ENCODE results near the gene KRTAP2-1. TPM values are rescaled to one million over a fixed set of nuclear protein-coding genes. Genes with fewer than 3 reads are reported as not detected.
"Not testable (repeated sequence)": the region's sequence is repeated elsewhere in the genome, so short reads cannot be mapped to it uniquely, and the experiment has no call there.

KRTAP2-1 gene
- total and polyA plus RNA-seq, 2 experiments from 2014 or later, result not detected

DNA sequence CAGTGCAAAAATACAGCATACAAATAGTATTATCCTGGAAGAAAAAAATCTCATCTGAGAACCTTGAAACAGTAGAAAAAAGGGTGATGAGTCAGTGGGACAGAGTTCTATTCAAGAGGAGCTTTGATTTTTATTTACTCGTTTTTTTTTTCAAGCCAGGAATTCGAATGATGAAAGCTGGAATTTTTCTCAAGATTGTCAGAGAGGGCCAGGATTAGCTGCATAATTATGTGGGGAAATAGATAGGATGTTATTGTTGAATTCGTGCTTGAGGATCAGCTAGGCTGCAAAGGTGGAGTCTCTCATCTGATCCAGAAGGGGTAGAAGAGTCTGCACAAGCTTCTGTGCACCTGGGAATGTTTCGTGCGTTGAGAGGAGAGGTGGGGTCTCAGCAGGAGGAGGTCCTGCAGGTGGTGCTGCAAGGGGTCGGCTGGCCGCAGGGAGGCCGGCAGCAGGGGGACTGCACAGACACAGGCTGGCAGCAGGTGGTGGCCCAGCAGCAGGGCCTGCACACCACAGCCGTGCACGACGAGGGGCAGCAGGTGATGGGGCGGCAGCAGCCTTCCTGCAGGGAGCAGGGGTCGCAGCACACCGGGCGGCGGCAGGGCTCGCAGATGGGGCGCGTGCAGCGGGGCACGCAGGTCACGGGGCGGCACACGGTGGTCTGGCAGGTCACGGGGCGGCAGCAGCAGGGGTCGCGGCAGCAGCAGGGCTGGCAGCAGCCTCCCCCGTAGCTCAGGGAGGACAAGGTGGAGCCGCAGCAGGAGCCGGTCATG lies 12.3 kb upstream of the KRTAP2-1 start:
- DNase-seq (ENCODE audit: low spot score), result peak; percentile 12
- H3K27ac Mint-ChIP-seq; H3F3A ChIP-seq (replicated peaks; ENCODE audit: low read depth); H4K20me1 ChIP-seq (replicated peaks; ENCODE audit: insufficient read depth); H3K4me3 ChIP-seq; H3K4me1 Mint-ChIP-seq; H3K27me3 ChIP-seq (ENCODE audit: insufficient read depth); H3K36me3 ChIP-seq (ENCODE audit: insufficient read depth); H3K79me2 ChIP-seq (replicated peaks; ENCODE audit: insufficient read depth); H3K9me2 ChIP-seq (ENCODE audit: insufficient read depth); H3K4me1 ChIP-seq (ENCODE audit: insufficient read depth); H3K4me2 ChIP-seq; H3K27ac ChIP-seq (ENCODE audit: low read depth); H3K9me3 Mint-ChIP-seq; H3K36me3 Mint-ChIP-seq (ENCODE audit: low read depth); H3K4me3 Mint-ChIP-seq; H3K27me3 Mint-ChIP-seq (ENCODE audit: insufficient read depth, low read depth, poor library complexity): not testable (repeated sequence)
- TF ChIP-seq, protein P1, sequence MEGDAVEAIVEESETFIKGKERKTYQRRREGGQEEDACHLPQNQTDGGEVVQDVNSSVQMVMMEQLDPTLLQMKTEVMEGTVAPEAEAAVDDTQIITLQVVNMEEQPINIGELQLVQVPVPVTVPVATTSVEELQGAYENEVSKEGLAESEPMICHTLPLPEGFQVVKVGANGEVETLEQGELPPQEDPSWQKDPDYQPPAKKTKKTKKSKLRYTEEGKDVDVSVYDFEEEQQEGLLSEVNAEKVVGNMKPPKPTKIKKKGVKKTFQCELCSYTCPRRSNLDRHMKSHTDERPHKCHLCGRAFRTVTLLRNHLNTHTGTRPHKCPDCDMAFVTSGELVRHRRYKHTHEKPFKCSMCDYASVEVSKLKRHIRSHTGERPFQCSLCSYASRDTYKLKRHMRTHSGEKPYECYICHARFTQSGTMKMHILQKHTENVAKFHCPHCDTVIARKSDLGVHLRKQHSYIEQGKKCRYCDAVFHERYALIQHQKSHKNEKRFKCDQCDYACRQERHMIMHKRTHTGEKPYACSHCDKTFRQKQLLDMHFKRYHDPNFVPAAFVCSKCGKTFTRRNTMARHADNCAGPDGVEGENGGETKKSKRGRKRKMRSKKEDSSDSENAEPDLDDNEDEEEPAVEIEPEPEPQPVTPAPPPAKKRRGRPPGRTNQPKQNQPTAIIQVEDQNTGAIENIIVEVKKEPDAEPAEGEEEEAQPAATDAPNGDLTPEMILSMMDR (conservative IDR thresholded peaks at IDR 0.05; ENCODE audit: low read depth in 2 of 2), result 0 out of 4 replicates have a peak, but pooled peaks of 1 of the 2 experiments have one; percentile 4
- peak; percentile 69 for ATAC-seq
- 0 out of 2 replicates have a peak overlapping the region, but pooled peaks have one; percentile 69 for H2AFZ ChIP-seq

DNA sequence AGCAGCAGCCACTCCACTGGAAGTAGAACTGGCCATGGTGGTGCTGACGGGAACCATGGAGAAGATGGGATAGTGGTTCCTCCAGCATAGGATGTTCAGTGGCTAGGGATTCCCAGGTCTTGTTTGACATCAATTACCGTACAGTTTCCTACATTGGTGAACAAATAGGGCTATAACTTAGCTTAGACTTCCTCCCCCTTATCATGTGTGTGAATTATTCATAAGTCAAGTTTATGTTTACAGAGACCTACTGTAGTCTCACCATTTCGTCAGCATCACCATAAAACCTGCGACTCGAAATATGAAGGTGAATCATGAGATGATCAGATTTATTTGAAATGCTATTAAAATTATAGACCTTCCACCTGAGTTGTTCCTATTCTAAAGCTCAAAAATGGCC lies 11.6 kb upstream of the KRTAP2-1 start:
- H3K27ac Mint-ChIP-seq, result no peak overlapping the region
- H3K4me2 ChIP-seq, result no peak overlapping the region
- TF ChIP-seq EZH2 (IDR thresholded peaks at IDR 0.05; ENCODE audit: low read depth, unreplicated experiment) (no peak), ZNF331 (CRISPR knock-in tag; IDR thresholded peaks at IDR 0.05; ENCODE audit: low read depth) (no peak), JUNB (IDR thresholded peaks at IDR 0.05; ENCODE audit: unreplicated experiment) (no peak), NANOG (IDR thresholded peaks at IDR 0.05; ENCODE audit: borderline replicate concordance) (no peak), STAT1 (IDR thresholded peaks at IDR 0.05; ENCODE audit: unreplicated experiment) (no peak), CREB1 (CRISPR knock-in tag; IDR thresholded peaks at IDR 0.05; ENCODE audit: low read depth) (no peak)
- TF ChIP-seq, protein P2, sequence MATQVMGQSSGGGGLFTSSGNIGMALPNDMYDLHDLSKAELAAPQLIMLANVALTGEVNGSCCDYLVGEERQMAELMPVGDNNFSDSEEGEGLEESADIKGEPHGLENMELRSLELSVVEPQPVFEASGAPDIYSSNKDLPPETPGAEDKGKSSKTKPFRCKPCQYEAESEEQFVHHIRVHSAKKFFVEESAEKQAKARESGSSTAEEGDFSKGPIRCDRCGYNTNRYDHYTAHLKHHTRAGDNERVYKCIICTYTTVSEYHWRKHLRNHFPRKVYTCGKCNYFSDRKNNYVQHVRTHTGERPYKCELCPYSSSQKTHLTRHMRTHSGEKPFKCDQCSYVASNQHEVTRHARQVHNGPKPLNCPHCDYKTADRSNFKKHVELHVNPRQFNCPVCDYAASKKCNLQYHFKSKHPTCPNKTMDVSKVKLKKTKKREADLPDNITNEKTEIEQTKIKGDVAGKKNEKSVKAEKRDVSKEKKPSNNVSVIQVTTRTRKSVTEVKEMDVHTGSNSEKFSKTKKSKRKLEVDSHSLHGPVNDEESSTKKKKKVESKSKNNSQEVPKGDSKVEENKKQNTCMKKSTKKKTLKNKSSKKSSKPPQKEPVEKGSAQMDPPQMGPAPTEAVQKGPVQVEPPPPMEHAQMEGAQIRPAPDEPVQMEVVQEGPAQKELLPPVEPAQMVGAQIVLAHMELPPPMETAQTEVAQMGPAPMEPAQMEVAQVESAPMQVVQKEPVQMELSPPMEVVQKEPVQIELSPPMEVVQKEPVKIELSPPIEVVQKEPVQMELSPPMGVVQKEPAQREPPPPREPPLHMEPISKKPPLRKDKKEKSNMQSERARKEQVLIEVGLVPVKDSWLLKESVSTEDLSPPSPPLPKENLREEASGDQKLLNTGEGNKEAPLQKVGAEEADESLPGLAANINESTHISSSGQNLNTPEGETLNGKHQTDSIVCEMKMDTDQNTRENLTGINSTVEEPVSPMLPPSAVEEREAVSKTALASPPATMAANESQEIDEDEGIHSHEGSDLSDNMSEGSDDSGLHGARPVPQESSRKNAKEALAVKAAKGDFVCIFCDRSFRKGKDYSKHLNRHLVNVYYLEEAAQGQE (IDR thresholded peaks at IDR 0.05; ENCODE audit: unreplicated experiment), result no peak
- TF ChIP-seq, protein P3, sequence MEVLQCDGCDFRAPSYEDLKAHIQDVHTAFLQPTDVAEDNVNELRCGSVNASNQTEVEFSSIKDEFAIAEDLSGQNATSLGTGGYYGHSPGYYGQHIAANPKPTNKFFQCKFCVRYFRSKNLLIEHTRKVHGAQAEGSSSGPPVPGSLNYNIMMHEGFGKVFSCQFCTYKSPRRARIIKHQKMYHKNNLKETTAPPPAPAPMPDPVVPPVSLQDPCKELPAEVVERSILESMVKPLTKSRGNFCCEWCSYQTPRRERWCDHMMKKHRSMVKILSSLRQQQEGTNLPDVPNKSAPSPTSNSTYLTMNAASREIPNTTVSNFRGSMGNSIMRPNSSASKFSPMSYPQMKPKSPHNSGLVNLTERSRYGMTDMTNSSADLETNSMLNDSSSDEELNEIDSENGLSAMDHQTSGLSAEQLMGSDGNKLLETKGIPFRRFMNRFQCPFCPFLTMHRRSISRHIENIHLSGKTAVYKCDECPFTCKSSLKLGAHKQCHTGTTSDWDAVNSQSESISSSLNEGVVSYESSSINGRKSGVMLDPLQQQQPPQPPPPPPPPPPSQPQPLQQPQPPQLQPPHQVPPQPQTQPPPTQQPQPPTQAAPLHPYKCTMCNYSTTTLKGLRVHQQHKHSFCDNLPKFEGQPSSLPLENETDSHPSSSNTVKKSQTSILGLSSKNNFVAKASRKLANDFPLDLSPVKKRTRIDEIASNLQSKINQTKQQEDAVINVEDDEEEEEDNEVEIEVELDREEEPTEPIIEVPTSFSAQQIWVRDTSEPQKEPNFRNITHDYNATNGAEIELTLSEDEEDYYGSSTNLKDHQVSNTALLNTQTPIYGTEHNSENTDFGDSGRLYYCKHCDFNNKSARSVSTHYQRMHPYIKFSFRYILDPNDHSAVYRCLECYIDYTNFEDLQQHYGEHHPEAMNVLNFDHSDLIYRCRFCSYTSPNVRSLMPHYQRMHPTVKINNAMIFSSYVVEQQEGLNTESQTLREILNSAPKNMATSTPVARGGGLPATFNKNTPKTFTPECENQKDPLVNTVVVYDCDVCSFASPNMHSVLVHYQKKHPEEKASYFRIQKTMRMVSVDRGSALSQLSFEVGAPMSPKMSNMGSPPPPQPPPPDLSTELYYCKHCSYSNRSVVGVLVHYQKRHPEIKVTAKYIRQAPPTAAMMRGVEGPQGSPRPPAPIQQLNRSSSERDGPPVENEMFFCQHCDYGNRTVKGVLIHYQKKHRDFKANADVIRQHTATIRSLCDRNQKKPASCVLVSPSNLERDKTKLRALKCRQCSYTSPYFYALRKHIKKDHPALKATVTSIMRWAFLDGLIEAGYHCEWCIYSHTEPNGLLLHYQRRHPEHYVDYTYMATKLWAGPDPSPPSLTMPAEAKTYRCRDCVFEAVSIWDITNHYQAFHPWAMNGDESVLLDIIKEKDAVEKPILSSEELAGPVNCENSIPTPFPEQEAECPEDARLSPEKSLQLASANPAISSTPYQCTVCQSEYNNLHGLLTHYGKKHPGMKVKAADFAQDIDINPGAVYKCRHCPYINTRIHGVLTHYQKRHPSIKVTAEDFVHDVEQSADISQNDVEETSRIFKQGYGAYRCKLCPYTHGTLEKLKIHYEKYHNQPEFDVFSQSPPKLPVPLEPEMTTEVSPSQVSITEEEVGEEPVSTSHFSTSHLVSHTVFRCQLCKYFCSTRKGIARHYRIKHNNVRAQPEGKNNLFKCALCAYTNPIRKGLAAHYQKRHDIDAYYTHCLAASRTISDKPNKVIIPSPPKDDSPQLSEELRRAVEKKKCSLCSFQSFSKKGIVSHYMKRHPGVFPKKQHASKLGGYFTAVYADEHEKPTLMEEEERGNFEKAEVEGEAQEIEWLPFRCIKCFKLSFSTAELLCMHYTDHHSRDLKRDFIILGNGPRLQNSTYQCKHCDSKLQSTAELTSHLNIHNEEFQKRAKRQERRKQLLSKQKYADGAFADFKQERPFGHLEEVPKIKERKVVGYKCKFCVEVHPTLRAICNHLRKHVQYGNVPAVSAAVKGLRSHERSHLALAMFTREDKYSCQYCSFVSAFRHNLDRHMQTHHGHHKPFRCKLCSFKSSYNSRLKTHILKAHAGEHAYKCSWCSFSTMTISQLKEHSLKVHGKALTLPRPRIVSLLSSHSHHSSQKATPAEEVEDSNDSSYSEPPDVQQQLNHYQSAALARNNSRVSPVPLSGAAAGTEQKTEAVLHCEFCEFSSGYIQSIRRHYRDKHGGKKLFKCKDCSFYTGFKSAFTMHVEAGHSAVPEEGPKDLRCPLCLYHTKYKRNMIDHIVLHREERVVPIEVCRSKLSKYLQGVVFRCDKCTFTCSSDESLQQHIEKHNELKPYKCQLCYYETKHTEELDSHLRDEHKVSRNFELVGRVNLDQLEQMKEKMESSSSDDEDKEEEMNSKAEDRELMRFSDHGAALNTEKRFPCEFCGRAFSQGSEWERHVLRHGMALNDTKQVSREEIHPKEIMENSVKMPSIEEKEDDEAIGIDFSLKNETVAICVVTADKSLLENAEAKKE (CRISPR knock-in tag; IDR thresholded peaks at IDR 0.05), result no peak

More for the DNA sequence above, 11.6 kb upstream of the KRTAP2-1 start:
- Mint-ChIP-seq H3K4me3 (no peak overlapping the region), H3K36me3 (ENCODE audit: low read depth) (0 out of 3 replicates have a peak, but pooled peaks cover under 1% of the 10 kb centered on the region), H3K9me3 (peaks cover 3% of the 10 kb centered on the region; the same call in 1 of the 3 replicates), H3K4me1 (peaks cover 6% of the 10 kb centered on the region), H3K27me3 (ENCODE audit: insufficient read depth, low read depth, poor library complexity) (no peaks in the 10 kb centered on the region)
- H3K79me2 ChIP-seq (replicated peaks; ENCODE audit: insufficient read depth), result no peaks in the 10 kb centered on the region
- H3K36me3 ChIP-seq (ENCODE audit: insufficient read depth), result no peaks in the 10 kb centered on the region
- no peak for DNase-seq (ENCODE audit: low spot score)
- no peaks in the 10 kb centered on the region for H3K9me2 ChIP-seq (ENCODE audit: insufficient read depth)
- no peaks in the 10 kb centered on the region for H3F3A ChIP-seq (replicated peaks; ENCODE audit: low read depth)
- H2AFZ ChIP-seq, result no peak overlapping the region
- no peaks in the 10 kb centered on the region for H3K27me3 ChIP-seq (ENCODE audit: insufficient read depth)
- no peak overlapping the region for H3K4me3 ChIP-seq
- H3K27ac ChIP-seq (ENCODE audit: low read depth), result no peak overlapping the region
- 0 out of 2 replicates have a peak, but pooled peaks cover 6% of the 10 kb centered on the region for H3K4me1 ChIP-seq (ENCODE audit: insufficient read depth)
- H4K20me1 ChIP-seq (replicated peaks; ENCODE audit: insufficient read depth), result no peaks in the 10 kb centered on the region
- ATAC-seq, result no peak

All from GM23338 (cell line).